Neural crest cell (in vitro differentiated cells): ENCODE data around the gene ATL1. TPM values are rescaled to one million over a fixed set of nuclear protein-coding genes. Genes with fewer than 3 reads are reported as not detected.

Experiments
- DNase-seq: peaks from one replicate; pipeline ENCODE4 v3.0.0; 2021; ENCODE audit warnings: low read depth, mixed read lengths, low spot score
- H3K27ac Mint-ChIP-seq: one replicate; pipeline ENCODE4 v1.8.0; 2021; ENCODE audit warnings: mild to moderate bottlenecking, mixed read lengths; ENCODE audit not compliant: unreplicated experiment
- H3K27me3 Mint-ChIP-seq: 2 replicates; pipeline ENCODE4 v1.8.0; 2021; ENCODE audit warnings: low read depth, mild to moderate bottlenecking, mixed read lengths
- H3K36me3 Mint-ChIP-seq: 2 replicates; pipeline ENCODE4 v1.8.0; 2021; ENCODE audit warnings: low read depth, mild to moderate bottlenecking, mixed read lengths
- H3K4me1 Mint-ChIP-seq: 2 replicates; pipeline ENCODE4 v1.8.0; 2021; ENCODE audit warnings: mixed read lengths
- H3K4me3 Mint-ChIP-seq: one replicate; pipeline ENCODE4 v1.8.0; 2021; ENCODE audit warnings: mild to moderate bottlenecking, mixed read lengths
- H3K9me3 Mint-ChIP-seq: 2 replicates; pipeline ENCODE4 v1.8.0; 2021; ENCODE audit warnings: mixed read lengths
- CTCF ChIP-seq: fragments of 200-600 bp; sonication (generic); conservative IDR thresholded peaks from 2 replicates; pipeline ENCODE4 v1.5.0; 2021; ENCODE audit warnings: antibody characterized with exemption, mild to moderate bottlenecking
- long read RNA-seq: library from polyadenylated mRNA; unstranded; transcript quantifications from one replicate; pipeline ENCODE4 v2.0.0, GENCODE V29; 2020
- total RNA-seq: library from RNA; stranded (reverse); gene quantifications from 2 replicates; pipeline ENCODE4 v1.2.1, GENCODE V29; 2021

The ATL1 gene
- total RNA-seq = 15.9 and 17.4 TPM in 2 replicates
- long read RNA-seq, partial matches to known transcripts = 81 of 90 reads
- long read RNA-seq, other reads (novel, unspliced or antisense) = 9 of 90 reads

DNA sequence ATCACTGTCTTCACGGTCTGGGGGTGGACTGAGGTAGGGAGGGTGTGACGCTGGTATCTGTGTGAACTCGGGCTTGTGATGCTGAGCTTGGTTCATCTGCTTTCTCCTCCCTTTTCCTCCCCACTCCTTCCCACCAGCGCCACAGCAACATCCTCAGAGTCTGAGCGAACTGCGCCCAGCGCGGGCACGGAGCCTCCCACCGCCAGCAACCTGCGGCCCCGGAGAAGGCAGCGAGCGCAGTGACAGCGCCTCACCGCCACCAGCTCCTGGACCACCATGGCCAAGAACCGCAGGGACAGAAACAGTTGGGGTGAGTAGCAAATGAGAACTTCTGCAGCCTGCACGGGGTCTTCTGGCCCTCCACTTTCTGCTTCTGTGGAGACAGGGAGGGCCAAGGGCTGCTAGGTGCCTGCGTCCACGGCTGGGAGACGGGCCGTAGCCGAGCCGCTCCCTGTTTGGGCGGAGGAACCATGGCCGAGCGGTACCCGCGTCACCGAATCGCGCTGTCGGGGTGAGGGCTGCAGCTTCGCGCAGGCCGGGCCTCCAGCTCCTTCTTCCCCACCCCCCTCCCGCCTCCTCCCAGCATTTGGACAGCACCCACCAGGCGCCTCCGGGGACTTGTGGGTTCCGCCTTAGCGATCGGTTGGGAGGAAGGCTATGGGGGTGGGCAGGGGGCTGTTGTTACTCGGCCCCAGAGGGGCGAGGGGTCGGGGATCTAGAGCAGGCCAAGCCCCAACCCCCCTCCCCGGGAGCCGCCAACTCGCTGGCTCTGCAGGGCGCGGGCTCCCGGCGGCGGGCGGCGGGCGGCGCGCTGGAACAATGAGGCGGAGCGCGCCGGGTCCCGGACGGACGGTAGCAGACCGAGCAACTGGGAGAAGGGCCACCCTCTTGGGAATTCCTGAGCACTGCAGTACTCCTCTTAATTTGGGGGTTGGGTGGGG is at the start of gene ATL1:
Gene ATL1 (plus strand): TSS at position 156 of the 941 bp plus-strand sequence. CDS start 121 bp downstream, at position 277.
- Mint-ChIP-seq H3K27me3 (no peaks in the 10 kb centered on the region), H3K27ac (peak within 1 kb of the TSS; percentile 98), H3K4me1 (peaks cover 20% of the 10 kb centered on the region), H3K36me3 (no peaks in the 10 kb centered on the region), H3K9me3 (no peaks in the 10 kb centered on the region), H3K4me3 (peak within 1 kb of the TSS; percentile 95)
- peak; percentile 59 for DNase-seq
- no peak for TF ChIP-seq CTCF

DNA sequence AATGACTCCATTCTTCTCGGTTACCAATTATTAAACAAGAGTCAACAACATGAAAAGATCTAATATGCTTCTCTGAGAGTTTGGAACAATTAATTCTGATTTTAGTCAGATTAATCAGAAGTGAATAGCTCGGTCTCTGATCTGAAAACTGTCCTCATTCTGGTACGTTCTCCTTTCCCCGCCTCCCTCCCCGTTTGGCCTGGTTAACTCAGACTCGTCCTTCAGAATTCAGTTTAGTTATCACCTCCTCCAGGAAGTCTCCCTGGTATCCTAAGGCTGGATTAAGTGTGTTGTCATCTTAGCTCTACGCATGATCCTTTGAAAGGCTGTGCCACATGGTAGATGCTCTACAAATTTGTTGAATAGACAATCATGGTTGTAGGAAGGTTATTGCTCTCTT is 49.8 kb upstream of the ATL1 start:
- Mint-ChIP-seq H3K27me3 (no peaks in the 10 kb centered on the region), H3K9me3 (peaks cover 3% of the 10 kb centered on the region), H3K36me3 (peaks cover 10% of the 10 kb centered on the region)

GRCh38 chr14:50512463-50512862 is 47.5 kb upstream of the ATL1 start:
- H3K9me3 Mint-ChIP-seq = peaks cover 3% of the 10 kb centered on the region
- peaks cover 10% of the 10 kb centered on the region for H3K36me3 Mint-ChIP-seq
- no peaks in the 10 kb centered on the region for H3K27me3 Mint-ChIP-seq
- TF ChIP-seq CTCF = no peak
- H3K4me1 Mint-ChIP-seq = peaks cover 22% of the 10 kb centered on the region
- H3K4me3 Mint-ChIP-seq = no peak overlapping the region
- H3K27ac Mint-ChIP-seq = no peak overlapping the region
- DNase-seq = no peak

More for the DNA sequence above, 49.8 kb upstream of the ATL1 start:
- TF ChIP-seq CTCF = no peak
- Mint-ChIP-seq H3K4me1 (peaks cover 29% of the 10 kb centered on the region), H3K27ac (no peak overlapping the region), H3K4me3 (no peak overlapping the region)
- no peak for DNase-seq

DNA sequence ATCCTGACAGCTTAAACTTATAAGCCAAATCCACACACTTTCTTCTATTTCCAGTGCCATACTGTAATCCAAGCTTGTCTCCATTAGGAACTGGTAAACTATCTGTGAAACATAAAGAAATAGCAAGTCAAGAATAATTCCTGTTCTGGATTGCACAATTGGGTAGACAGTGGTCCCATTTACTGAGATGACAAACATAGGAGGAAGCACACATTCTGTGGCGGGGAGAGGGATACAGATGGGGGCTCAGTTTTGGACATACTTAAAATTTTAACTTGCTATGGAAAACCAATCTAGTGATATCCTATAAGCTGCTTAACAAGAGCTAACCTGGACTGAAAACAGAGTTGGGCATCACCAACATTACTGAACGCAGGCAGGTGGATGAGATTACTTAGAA is 43.9 kb upstream of the ATL1 start:
- peaks cover 6% of the 10 kb centered on the region for H3K36me3 Mint-ChIP-seq
- no peaks in the 10 kb centered on the region for H3K27me3 Mint-ChIP-seq
- H3K27ac Mint-ChIP-seq = no peak overlapping the region
- no peak overlapping the region for H3K4me3 Mint-ChIP-seq
- DNase-seq = no peak
- H3K4me1 Mint-ChIP-seq = peaks cover 5% of the 10 kb centered on the region
- no peaks in the 10 kb centered on the region for H3K9me3 Mint-ChIP-seq
- no peak for TF ChIP-seq CTCF

DNA sequence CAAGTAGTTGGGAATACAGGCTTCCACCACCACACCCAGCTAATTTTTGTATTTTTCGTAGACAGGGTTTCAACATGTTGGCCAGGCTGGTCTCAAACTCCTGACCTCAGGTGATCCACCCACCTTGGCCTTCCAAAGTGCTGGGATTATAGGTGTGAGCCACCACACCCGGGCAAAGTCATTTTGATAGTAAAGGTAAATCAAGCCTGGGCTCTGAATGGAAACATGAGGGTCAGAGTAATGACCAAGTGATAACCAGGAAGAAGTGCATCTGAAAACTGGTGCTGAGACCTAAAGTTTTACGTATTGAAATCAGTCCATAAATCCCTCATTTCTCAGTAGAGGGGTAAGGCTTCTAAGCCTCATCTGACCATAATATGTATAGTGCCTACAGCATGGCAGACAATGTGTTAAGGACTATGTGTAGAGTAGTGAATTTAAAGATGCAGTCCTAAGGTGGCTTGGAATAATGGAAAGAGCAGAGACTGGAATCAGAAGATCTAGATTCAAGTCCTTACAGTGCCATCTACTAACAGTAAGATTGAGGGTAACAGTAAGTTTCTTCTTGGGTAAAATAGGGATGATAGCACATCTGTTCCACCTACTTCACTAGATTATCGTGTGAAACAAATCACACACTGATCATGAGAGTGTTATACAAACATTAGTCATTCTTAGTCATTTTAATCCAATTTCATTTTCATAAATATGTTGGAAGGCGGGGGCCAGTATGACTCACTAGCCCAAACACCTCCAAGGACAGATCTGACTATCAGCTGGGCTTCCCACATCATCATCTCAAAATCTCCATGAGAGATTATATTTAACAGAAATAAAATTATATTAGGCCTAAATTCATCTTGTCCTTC is 38.8 kb upstream of the ATL1 start:
- no peak for DNase-seq
- no peak overlapping the region for H3K4me3 Mint-ChIP-seq
- TF ChIP-seq CTCF = no peak
- H3K4me1 Mint-ChIP-seq = peaks cover 26% of the 10 kb centered on the region
- no peak overlapping the region for H3K27ac Mint-ChIP-seq
- H3K36me3 Mint-ChIP-seq = peaks cover 14% of the 10 kb centered on the region
- no peaks in the 10 kb centered on the region for H3K27me3 Mint-ChIP-seq
- H3K9me3 Mint-ChIP-seq = no peaks in the 10 kb centered on the region
